B cell (primary cell): ENCODE data around the gene MAP4K4. TPM values are rescaled to one million over a fixed set of nuclear protein-coding genes. Genes with fewer than 3 reads are reported as not detected.

Experiments
- ATAC-seq: fragments of 200-7000 bp; cut with Tn5 transposase; one replicate; pipeline ENCODE4 v1.10.0; 2021; ENCODE audit warnings: low read depth, mild to moderate bottlenecking, moderate number of reproducible peaks, moderate library complexity
- CTCF ChIA-PET: fragments of 350-600 bp; sonication (Branson Sonifier 250); formaldehyde crosslinking; loops from one replicate; lab custom pipeline; 2021; ENCODE audit warnings: antibody characterized with exemption, inconsistent platforms; lab: Charles Lee
- POLR2A ChIA-PET: fragments of 350-600 bp; sonication (Branson Sonifier 250); formaldehyde crosslinking; loops from one replicate; lab custom pipeline; 2021; ENCODE audit warnings: antibody characterized with exemption; lab: Charles Lee
- DNase-seq: peaks from one replicate; pipeline ENCODE4 v3.0.0; 2013
- H2AFZ ChIP-seq: 2 replicates; pipeline ENCODE4 v1.6.1; 2012; ENCODE audit warnings: mild to moderate bottlenecking, low read depth, low read length; ENCODE audit not compliant: insufficient read depth, poor library complexity, severe bottlenecking
- H3K27ac ChIP-seq, 2 donors: 1 replicate in 1 of 2; 2 replicates in 1 of 2; pipeline ENCODE4 v1.5.1; 2012 to 2013; ENCODE audit warnings: low read length in 2 of 2, mild to moderate bottlenecking in 2 of 2, moderate library complexity in 1 of 2
- H3K27me3 ChIP-seq, 4 experiments: fragments of 200-600 bp in 1 of 4; sonication (generic) in 1 of 4; replicated peaks in 1 of 4; 1 replicate in 2 of 4; 2 replicates in 2 of 4; pipeline versions ENCODE4 v1.6.1 to v1.7.0; 2013 to 2016; ENCODE audit warnings: low read length in 3 of 4, mild to moderate bottlenecking in 2 of 4, mixed read lengths in 1 of 4, moderate library complexity in 1 of 4; ENCODE audit not compliant: insufficient read depth in 4 of 4, control insufficient read depth in 3 of 4; ENCODE audit errors: control extremely low read depth in 1 of 4
- H3K36me3 ChIP-seq, 2 experiments: replicated peaks in 1 of 2; 1 replicate in 1 of 2; 2 replicates in 1 of 2; pipeline versions ENCODE4 v1.6.1 to v1.7.1; 2013; ENCODE audit warnings: low read length in 1 of 2; ENCODE audit not compliant: insufficient read depth in 2 of 2, control insufficient read depth in 1 of 2; ENCODE audit errors: control extremely low read depth in 1 of 2, extremely low read depth in 1 of 2
- H3K4me1 ChIP-seq, 2 donors: fragments of 200-600 bp in 1 of 2; sonication (generic) in 1 of 2; 1 replicate in 1 of 2; 2 replicates in 1 of 2; pipeline versions ENCODE4 v1.5.1 to v1.6.1; 2013 to 2017; ENCODE audit warnings: low read length in 2 of 2; ENCODE audit not compliant: control insufficient read depth in 2 of 2, insufficient read depth in 2 of 2
- H3K4me2 ChIP-seq: replicated peaks from 2 replicates; pipeline ENCODE3; 2012; ENCODE audit warnings: mild to moderate bottlenecking, low read depth, low read length; ENCODE audit not compliant: poor library complexity, severe bottlenecking
- H3K4me3 ChIP-seq, 5 experiments: fragments of 200-600 bp in 1 of 5; sonication (generic) in 1 of 5; 1 replicate in 3 of 5; 2 replicates in 2 of 5; pipeline versions ENCODE4 v1.5.1 to v1.7.0; 2011 to 2016; ENCODE audit warnings: low read length in 4 of 5, mild to moderate bottlenecking in 4 of 5, low read depth in 2 of 5, control low read depth in 1 of 5, moderate library complexity in 1 of 5; ENCODE audit not compliant: insufficient read depth in 1 of 5; ENCODE audit errors: control extremely low read depth in 1 of 5, extremely low read depth in 1 of 5
- H3K79me2 ChIP-seq: fragments of 200-600 bp; sonication (generic); one replicate; pipeline ENCODE4 v1.6.0; 2016; ENCODE audit warnings: low read length; ENCODE audit not compliant: control insufficient read depth, insufficient read depth
- H3K9ac ChIP-seq: fragments of 200-600 bp; sonication (generic); 2 replicates; pipeline ENCODE4 v1.6.1; 2017; ENCODE audit warnings: mild to moderate bottlenecking, low read length, moderate library complexity
- H3K9me3 ChIP-seq, 3 donors: one replicate each; pipeline versions ENCODE4 v1.6.1 to v1.7.1; 2013; ENCODE audit warnings: low read length in 2 of 3; ENCODE audit not compliant: control insufficient read depth in 2 of 3, insufficient read depth in 1 of 3; ENCODE audit errors: control extremely low read depth in 1 of 3
- H4K20me1 ChIP-seq: 2 replicates; pipeline ENCODE4 v1.6.0; 2012; ENCODE audit warnings: mild to moderate bottlenecking, low read length; ENCODE audit not compliant: insufficient read depth, control insufficient read depth, poor library complexity, severe bottlenecking
- H3K27ac Mint-ChIP-seq: one replicate; pipeline ENCODE4 v1.8.0; 2021; ENCODE audit warnings: mixed read lengths
- H3K27me3 Mint-ChIP-seq: one replicate; pipeline ENCODE4 v1.8.0; 2021; ENCODE audit warnings: mixed read lengths
- H3K4me1 Mint-ChIP-seq: one replicate; pipeline ENCODE4 v1.8.0; 2021; ENCODE audit warnings: mixed read lengths
- H3K4me3 Mint-ChIP-seq: one replicate; pipeline ENCODE4 v1.8.0; 2021; ENCODE audit warnings: mixed read lengths
- H3K9me3 Mint-ChIP-seq: one replicate; pipeline ENCODE4 v1.8.0; 2022; ENCODE audit warnings: mixed read lengths; ENCODE audit not compliant: insufficient read depth
- CTCF ChIP-seq: fragments of 200-600 bp; IDR thresholded peaks from one replicate; pipeline ENCODE4 v1.8.0; 2022; ENCODE audit warnings: antibody characterized with exemption, mild to moderate bottlenecking
- EZH2 ChIP-seq: IDR thresholded peaks from 2 replicates; pipeline ENCODE4 v1.6.1; 2012; ENCODE audit warnings: borderline replicate concordance, low read depth, mild to moderate bottlenecking, moderate library complexity, low read length; ENCODE audit not compliant: insufficient read depth, poor library complexity, severe bottlenecking
- WGBS: methylation state at CpG from one replicate; pipeline ENCODE4 v1.1.5; 2013; ENCODE audit warnings: missing lambda C conversion rate; ENCODE audit not compliant: insufficient coverage; 5-methylcytosine and 5-hydroxymethylcytosine counted together
- intact Hi-C: fragments of 100-400 bp; cut with micrococcal nuclease; formaldehyde crosslinking; loops from one replicate; pipeline ENCODE4 v1.10.0; 2022
- polyA plus RNA-seq: library from polyadenylated mRNA; depleted of rRNA; stranded (reverse); fragments of >200 nt; gene quantifications from 2 replicates; pipeline ENCODE4 v1.2.3, GENCODE V29; 2012
- total RNA-seq, 2 donors: library from RNA; stranded (reverse); fragments of 120-200 nt in 1 of 2; gene quantifications; 1 replicate in 1 of 2; 2 replicates in 1 of 2; pipeline versions ENCODE4 v1.2.3 to v1.2.4, GENCODE V29; 2013 to 2022

The MAP4K4 gene
- total and polyA plus RNA-seq, 2 donors (not counting 1 experiment from before 2014, with no cell fraction given), result 54.8 to 280 TPM

GRCh38 chr2:101882769-101883307 is 185.3 kb downstream of the MAP4K4 start:
- H3K36me3 ChIP-seq, result peaks cover 19 to 79% of the 10 kb centered on the region in 2 experiments
- CTCF ChIA-PET, result interaction anchor here (0.9 to 3.7 kb wide), 10 partner anchors 11 to 566 kb away, joined by 3 to 86 read pairs (median 9); no protein-coding TSS in a partner anchor
- ATAC-seq (no peak), DNase-seq (no peak)
- no peaks in the 10 kb centered on the region for H3K27me3 ChIP-seq
- no peak overlapping the region for H3K4me3 ChIP-seq
- H3K79me2 ChIP-seq, result no peaks in the 10 kb centered on the region
- peaks cover 2% of the 10 kb centered on the region for H3K4me1 Mint-ChIP-seq
- H3K4me2 ChIP-seq, result no peak overlapping the region
- H3K9me3 Mint-ChIP-seq, result no peaks in the 10 kb centered on the region
- H3K27ac Mint-ChIP-seq, result no peak overlapping the region
- no peak overlapping the region for H3K4me3 Mint-ChIP-seq
- no peak for TF ChIP-seq CTCF
- TF ChIP-seq EZH2, result no peak
- no peak overlapping the region for H3K27ac ChIP-seq
- no peaks in the 10 kb centered on the region for H3K9me3 ChIP-seq
- intact Hi-C loops, result loop anchor here (10.0 kb wide), 1 partner anchor 102 kb away; no protein-coding TSS in a partner anchor
- POLR2A ChIA-PET, result no interaction called here
- no peaks in the 10 kb centered on the region for H3K4me1 ChIP-seq
- no peak overlapping the region for H2AFZ ChIP-seq
- H4K20me1 ChIP-seq, result peaks cover 14% of the 10 kb centered on the region
- H3K27me3 Mint-ChIP-seq, result no peaks in the 10 kb centered on the region
- H3K9ac ChIP-seq, result no peak overlapping the region
- 100% methylated on average over 2 of the region's 4 CpGs for WGBS

- Histone ChIP-seq H2AFZ (no peak overlapping the region), H3K4me3 (no peak overlapping the region), H3K4me2 (no peak overlapping the region), H3K79me2 (no peaks in the 10 kb centered on the region), H3K4me1 (no peaks in the 10 kb centered on the region), H3K9me3 (no peaks in the 10 kb centered on the region), H3K27ac (no peak overlapping the region), H3K9ac (no peak overlapping the region), H3K36me3 (peaks cover 21 to 83% of the 10 kb centered on the region in 2 experiments), H3K27me3 (no peaks in the 10 kb centered on the region), H4K20me1 (peaks cover 14% of the 10 kb centered on the region)
- 80% methylated on average over 1 of the region's 3 CpGs for WGBS
- H3K27ac Mint-ChIP-seq, result peak overlapping the region; percentile 20
- H3K4me3 Mint-ChIP-seq, result no peak overlapping the region
- no peaks in the 10 kb centered on the region for H3K27me3 Mint-ChIP-seq
- intact Hi-C loops, result loop anchor here (2.0 to 10.0 kb wide), 2 partner anchors 101 to 565 kb away; no protein-coding TSS in a partner anchor
- ATAC-seq (no peak), DNase-seq (peak; percentile 55)
- peaks cover 2% of the 10 kb centered on the region for H3K4me1 Mint-ChIP-seq
- POLR2A ChIA-PET, result no interaction called here
- no peak for TF ChIP-seq EZH2
- peak; percentile 78 for TF ChIP-seq CTCF
- CTCF ChIA-PET, result interaction anchor here (0.5 to 3.7 kb wide), 22 partner anchors 10 to 565 kb away, joined by 3 to 86 read pairs (median 5); no protein-coding TSS in a partner anchor
- H3K9me3 Mint-ChIP-seq, result no peaks in the 10 kb centered on the region
These were observed 186.4 kb downstream of the MAP4K4 start for GRCh38 chr2:101883860-101884259.
